KBM-7 (cell line): ENCODE measurements around the gene GPSM1.
"Not testable (repeated sequence)": the region's sequence is repeated elsewhere in the genome, so short reads cannot be mapped to it uniquely, and the experiment has no call there.

Experiments used
- DNase-seq: peaks from one replicate; pipeline ENCODE4 v3.0.0-alpha.2; 2015
- in situ Hi-C: fragments of 300-500 bp; cut with MboI; formaldehyde crosslinking; loops from 2 replicates; pipeline ENCODE4 v1.14.3; 2020; ENCODE audit warnings: low sequenced_read_pairs, low pct_unique_long_range_greater_than_20kb, mixed read lengths

Gene GPSM1

GRCh38 chr9:136313111-136314055 is 14.0 kb upstream of the GPSM1 start:
- no peak for DNase-seq
- in situ Hi-C loops = no loop called here

- DNase-seq = no peak
- in situ Hi-C loops = no loop called here
Observed at GRCh38 chr9:136314056-136314416, 13.3 kb upstream of the GPSM1 start.

- in situ Hi-C loops = no loop called here
Observed at GRCh38 chr9:136314944-136315343, 12.4 kb upstream of the GPSM1 start.

GRCh38 chr9:136316271-136316751 is 11.0 kb upstream of the GPSM1 start:
- in situ Hi-C loops = no loop called here
- DNase-seq = no peak

More at GRCh38 chr9:136314944-136315343, 12.4 kb upstream of the GPSM1 start:
- DNase-seq = no peak

- in situ Hi-C loops = no loop called here
- no peak for DNase-seq
Observed at GRCh38 chr9:136316896-136317676, 10.3 kb upstream of the GPSM1 start.

- DNase-seq = no peak
- in situ Hi-C loops = no loop called here
Observed at GRCh38 chr9:136317695-136318094, 9.6 kb upstream of the GPSM1 start.

- in situ Hi-C loops = no loop called here
- DNase-seq = no peak
Observed at GRCh38 chr9:136318111-136318775, 9.1 kb upstream of the GPSM1 start.

- no peak for DNase-seq
- in situ Hi-C loops = no loop called here
Observed at GRCh38 chr9:136318776-136319241, 8.5 kb upstream of the GPSM1 start.

- in situ Hi-C loops, DNase-seq: not testable (repeated sequence)
Observed at GRCh38 chr9:136319244-136319643, 8.1 kb upstream of the GPSM1 start.

GRCh38 chr9:136319955-136320354 is 7.4 kb upstream of the GPSM1 start:
- DNase-seq, in situ Hi-C loops: not testable (repeated sequence)

- DNase-seq, in situ Hi-C loops: not testable (repeated sequence)
Observed at GRCh38 chr9:136320972-136321371, 6.4 kb upstream of the GPSM1 start.

GRCh38 chr9:136321561-136321960 is 5.8 kb upstream of the GPSM1 start:
- in situ Hi-C loops = no loop called here
- DNase-seq = no peak

- in situ Hi-C loops = no loop called here
Observed at GRCh38 chr9:136322756-136323330, 4.5 kb upstream of the GPSM1 start.

GRCh38 chr9:136323371-136323789 is 4.0 kb upstream of the GPSM1 start:
- in situ Hi-C loops = no loop called here
- no peak for DNase-seq

More at GRCh38 chr9:136322756-136323330, 4.5 kb upstream of the GPSM1 start:
- no peak for DNase-seq

GRCh38 chr9:136324501-136325300 is 2.6 kb upstream of the GPSM1 start:
- DNase-seq = no peak
- in situ Hi-C loops = no loop called here

- DNase-seq = no peak
- in situ Hi-C loops = no loop called here
Observed at GRCh38 chr9:136325358-136325757, 2.0 kb upstream of the GPSM1 start.

- in situ Hi-C loops = no loop called here
- DNase-seq = no peak
Observed at GRCh38 chr9:136326061-136326760, 1.1 kb upstream of the GPSM1 start.
